MM.1S (cell line): ENCODE measurements around the gene MANSC4.

Experiments
- CTCF ChIP-seq: fragments of 300-600 bp; sonication (generic); IDR thresholded peaks from 2 replicates; pipeline ENCODE4 v1.5.1; 2016; ENCODE audit warnings: antibody characterized with exemption, low read length, mixed read lengths
- EZH2phosphoT487 ChIP-seq: fragments of 300-600 bp; sonication (generic); IDR thresholded peaks from 2 replicates; pipeline ENCODE4 v1.6.1; 2018; ENCODE audit warnings: antibody characterized with exemption, low read length

GRCh38 chr12:27818401-27818918 lies 38.4 kb upstream of the MANSC4 start:
- TF ChIP-seq CTCF (no peak), EZH2phosphoT487 (no peak)
